Tibial nerve (tissue), 4 donors: ENCODE results near the gene OPCML.

Experiments used
- EP300 ChIP-seq, 2 donors: sonication (generic); formaldehyde crosslinking; IDR thresholded peaks; one replicate each; pipeline ENCODE4 v1.6.1; 2017; ENCODE audit warnings: antibody characterized with exemption in 2 of 2, mild to moderate bottlenecking in 1 of 2
- TF ChIP-seq, protein P1 (sequence below), 5 experiments: fragments of 200-600 bp in 3 of 5; fragments of 450-650 bp in 2 of 5; sonication (generic) in 3 of 5; IDR thresholded peaks; one replicate each; pipeline ENCODE4 v1.5.1; 2016 to 2019; ENCODE audit warnings: antibody characterized with exemption in 5 of 5, mild to moderate bottlenecking in 3 of 5, moderate library complexity in 2 of 5

DNA sequence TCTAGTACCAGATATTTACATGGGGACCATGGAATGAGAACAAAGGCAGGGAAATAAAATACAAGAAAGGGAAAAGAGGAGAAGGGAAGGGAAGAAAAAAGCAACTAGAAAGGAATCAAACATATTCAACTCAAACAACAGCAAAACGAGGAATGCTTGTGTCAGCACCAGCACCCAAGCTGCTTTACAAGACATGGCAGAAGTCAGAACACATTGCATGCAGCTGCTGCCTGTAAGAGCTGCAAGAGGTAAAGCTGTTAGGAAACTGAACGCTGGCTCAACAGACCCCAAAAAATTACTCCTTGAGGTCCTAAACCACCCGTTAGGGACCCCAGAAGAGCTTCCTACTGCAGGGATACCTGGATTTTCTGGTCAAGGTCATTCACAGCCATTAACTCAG is 296.9 kb downstream of the OPCML start:
- TF ChIP-seq, protein P1, sequence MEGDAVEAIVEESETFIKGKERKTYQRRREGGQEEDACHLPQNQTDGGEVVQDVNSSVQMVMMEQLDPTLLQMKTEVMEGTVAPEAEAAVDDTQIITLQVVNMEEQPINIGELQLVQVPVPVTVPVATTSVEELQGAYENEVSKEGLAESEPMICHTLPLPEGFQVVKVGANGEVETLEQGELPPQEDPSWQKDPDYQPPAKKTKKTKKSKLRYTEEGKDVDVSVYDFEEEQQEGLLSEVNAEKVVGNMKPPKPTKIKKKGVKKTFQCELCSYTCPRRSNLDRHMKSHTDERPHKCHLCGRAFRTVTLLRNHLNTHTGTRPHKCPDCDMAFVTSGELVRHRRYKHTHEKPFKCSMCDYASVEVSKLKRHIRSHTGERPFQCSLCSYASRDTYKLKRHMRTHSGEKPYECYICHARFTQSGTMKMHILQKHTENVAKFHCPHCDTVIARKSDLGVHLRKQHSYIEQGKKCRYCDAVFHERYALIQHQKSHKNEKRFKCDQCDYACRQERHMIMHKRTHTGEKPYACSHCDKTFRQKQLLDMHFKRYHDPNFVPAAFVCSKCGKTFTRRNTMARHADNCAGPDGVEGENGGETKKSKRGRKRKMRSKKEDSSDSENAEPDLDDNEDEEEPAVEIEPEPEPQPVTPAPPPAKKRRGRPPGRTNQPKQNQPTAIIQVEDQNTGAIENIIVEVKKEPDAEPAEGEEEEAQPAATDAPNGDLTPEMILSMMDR (IDR thresholded peaks at IDR 0.05) = no peak
- TF ChIP-seq EP300 (IDR thresholded peaks at IDR 0.05) = no peak
